HG02884 (cell line): ENCODE data around the gene TTYH1.

Experiments used
- ATAC-seq: cut with Tn5 transposase; IDR thresholded peaks from one replicate; pipeline ENCODE4 v1.9.1; 2021; ENCODE audit warnings: mild to moderate bottlenecking, moderate library complexity; ENCODE audit not compliant: unreplicated experiment

TTYH1 gene

DNA sequence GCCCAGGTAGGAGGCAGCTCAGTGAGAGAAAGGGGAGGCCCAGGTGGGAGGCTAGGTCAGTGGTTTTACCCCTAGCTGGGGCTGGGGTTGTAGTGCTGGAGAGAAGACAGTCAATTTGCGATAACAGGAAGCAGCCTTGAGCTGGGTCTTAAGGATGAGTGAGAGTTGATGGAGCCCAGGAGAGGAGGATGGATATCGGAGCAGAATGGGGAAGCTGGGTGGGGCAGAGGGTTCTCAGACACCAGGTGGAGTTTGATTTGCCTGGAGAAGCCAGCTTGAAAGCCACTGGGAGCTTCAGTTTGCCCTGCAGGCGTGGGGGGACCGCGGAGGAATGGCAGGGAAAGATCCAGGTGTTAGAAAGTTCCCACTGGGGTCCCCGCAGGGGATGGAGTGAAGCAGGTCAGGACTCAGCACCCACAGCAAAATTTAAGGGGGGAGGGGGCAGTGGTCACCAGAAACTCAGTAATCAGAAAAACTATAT is 58.7 kb downstream of the TTYH1 start:
- ATAC-seq: no peak

DNA sequence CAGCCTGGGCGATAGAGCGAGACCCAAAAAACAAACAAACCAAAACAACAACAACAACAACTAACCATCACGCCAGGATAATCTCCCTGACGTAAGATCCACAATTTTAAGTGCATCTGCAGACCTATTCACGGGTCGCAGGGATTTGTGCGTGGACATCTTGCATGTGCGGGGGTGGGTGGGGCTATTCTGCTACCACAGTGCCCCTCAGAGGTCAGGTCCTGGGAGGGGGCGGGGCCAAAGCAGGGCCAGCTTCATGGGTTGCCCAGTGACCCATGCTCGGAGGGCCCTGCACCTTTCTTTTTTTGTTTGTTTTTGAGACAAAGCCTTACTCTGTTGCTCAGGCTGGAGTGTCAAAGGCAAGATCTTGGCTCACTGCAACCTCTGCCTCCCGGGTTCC is 60.4 kb downstream of the TTYH1 start:
- no peak for ATAC-seq

DNA sequence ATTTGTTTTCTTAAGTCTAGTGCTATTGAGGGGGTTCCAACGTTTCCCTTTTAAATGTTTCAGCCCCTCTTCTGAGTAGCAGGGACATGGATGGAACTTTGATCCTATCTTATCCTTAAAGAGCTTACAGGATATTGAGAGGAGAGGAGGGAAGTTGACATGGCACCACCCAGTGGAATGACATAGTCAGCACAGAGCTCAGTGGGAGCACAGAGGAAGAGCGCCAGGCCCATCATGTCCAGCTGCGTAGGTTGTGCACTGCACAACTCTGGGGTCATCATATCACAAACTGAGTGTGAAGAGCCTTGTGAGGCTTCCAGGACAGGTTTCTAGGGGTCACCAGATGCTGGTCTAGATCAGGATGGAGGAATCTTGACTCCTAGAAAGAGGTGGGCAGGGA is 62.4 kb downstream of the TTYH1 start:
- ATAC-seq: no peak

DNA sequence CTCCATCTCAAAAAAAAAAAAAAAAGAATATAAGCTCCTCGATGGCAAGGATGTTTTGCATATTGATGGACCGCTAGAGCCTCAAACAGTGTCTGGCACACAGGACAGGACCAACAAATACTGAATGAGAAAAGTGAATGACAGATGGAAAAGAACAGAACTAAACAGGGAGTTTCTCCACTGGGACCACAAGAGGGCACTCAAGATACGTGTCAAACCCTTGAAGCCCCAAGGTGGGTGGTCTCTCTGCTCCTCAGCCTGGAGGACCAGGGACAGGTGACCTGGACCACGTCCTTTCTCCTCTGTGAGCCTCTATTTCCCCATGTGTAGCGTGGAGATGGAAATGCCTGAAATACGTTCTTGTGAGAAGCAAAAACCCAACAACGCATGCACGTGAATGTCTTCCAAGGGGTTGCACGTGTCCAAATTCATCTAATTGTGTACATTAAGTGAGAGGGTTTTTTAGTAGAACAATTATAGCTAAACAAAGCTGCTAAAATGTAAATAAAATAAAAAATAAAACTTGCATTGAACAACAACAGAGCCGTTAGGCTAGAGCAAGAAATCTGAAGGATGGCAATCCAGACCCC is 63.5 kb downstream of the TTYH1 start:
- ATAC-seq: no peak

DNA sequence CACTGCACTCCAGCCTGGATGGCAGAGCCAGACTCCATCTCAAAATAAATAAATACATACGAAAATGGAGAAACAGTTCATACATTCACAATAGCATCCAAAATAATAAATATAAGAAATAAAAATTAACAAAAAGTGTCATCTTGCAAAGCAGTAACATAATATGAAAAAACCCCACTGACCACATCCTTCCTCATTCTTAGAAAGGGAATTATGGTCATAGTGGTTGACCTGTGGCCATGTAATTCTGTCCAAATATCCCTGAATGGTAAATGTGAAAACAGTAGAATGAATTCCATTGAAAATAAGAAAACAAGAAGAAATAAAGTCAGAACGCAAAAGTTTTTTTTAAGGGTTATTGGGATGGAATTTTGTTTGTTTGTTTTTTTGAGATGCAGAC is 64.8 kb downstream of the TTYH1 start:
- no peak for ATAC-seq

DNA sequence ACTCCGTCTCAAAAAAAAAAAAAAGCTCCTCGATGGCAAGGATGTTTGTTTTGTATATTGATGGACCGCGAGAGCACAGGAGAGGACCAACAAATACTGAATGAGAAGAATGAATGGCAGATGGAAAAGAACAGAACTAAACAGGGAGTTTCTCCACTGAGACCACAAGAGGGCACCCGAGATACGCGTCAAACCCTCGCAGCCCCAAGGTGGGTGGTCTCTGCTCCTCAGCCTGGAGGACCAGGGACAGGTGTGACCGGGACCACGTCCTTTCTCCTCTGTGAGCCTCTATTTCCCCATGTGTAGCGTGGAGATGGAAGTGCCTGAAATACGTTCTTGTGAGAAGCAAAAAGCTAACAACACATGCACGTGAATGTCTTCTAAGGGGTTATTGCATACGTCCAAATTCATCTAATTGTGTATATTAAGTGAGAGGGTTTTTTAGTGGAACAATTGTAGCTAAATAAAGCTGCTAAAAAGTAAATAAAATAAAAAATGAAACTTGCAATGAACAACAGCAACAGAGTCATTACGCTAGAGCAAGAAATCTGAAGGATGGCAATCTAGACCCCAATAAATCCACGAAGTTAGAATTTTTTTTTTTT is 66.2 kb downstream of the TTYH1 start:
- no peak for ATAC-seq

DNA sequence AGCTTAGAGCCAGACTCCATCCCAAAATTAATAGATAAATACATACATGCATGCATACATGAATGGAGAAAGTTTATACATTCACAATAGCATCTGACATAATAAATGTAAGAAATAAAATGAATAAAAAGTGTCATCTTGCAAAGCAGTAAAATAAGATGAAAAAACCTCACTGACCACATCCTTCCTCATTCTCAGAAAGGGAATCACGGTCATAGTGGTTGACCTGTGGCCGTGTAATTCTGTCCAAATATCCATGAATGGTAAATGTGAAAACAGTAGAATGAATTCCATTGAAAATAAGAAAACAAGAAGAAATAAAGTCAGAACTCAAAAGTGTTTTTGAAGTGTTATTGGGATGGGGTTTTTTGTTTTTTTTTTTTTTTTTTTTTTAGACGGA is 67.6 kb downstream of the TTYH1 start:
- no peak for ATAC-seq

DNA sequence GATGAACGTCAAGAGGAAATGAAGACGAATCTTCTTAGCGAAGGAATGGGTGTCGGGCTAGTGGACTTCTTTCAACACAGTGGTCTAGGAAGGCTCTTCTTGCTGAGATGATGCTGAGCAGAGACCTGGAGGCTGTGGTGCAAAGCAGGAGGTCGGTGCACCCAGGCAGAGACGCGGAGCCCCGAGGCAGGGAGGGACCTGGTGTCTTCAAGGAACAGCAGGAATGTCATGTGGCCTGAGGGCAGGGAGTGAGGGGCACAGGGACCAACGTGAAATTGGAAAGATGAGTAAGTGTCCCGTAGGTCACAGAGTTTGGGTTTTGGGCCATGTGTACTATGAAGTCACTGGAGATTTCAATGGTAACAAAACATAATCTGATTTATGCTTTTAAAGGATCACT is 69.2 kb downstream of the TTYH1 start:
- ATAC-seq: no peak

DNA sequence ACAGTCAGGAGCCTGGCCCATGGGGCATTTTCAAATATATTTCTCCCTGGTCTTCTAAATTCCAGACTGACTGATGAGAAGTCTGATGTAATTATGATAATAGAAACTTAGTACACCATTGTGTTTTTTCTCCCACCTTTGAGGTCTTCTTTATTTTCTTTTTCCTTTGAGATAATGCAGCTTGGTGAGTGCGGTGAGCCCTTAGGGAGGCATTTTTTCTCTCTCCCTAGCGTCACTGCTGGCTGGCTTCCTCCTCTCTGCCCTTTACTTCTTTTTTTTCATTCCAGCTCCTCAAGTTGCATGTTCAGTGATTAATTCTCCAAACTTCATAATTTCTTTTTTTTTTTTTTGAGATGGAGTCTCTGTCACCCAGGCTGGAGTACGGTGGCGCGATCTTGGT is 70.6 kb downstream of the TTYH1 start:
- ATAC-seq: no peak
